A172 (cell line): Measurements from ENCODE around the gene HSPA12A. TPM values are rescaled to one million over a fixed set of nuclear protein-coding genes. Genes with fewer than 3 reads are reported as not detected.

Experiments used
- DNase-seq: peaks from one replicate; pipeline ENCODE4 v3.0.0-alpha.2; 2015; ENCODE audit warnings: low spot score
- total RNA-seq: library from RNA; depleted of rRNA; stranded (reverse); fragments of >200 nt; shearing (Covaris generic); gene quantifications from 2 replicates; pipeline ENCODE4 v1.2.3, GENCODE V29; 2014; rRNA removed

The HSPA12A gene
- total RNA-seq, 1 experiment from 2014 or later = 12.1 TPM

GRCh38 chr10:116630020-116630419, 112.3 kb downstream of the HSPA12A start:
- no peak for DNase-seq

DNA sequence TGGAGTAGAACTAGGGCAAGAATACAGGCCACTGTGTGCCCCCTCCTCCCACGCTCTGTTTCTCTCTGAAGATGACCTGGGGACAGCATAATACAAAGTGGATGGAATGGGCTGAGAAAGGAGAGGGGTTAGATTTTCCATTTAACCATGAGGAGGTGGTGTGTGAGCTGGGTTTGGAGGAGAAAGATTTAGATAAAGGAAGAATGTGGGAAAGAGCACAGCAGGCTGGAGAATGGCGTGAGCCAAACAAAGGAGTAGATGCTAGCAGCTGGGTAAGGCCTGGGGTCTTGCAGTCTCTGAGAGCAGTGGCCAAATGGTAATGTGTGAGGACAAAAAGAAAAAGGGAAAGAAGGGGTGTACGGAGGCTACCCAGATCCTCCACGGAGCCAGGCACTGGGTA, 113.0 kb downstream of the HSPA12A start:
- no peak for DNase-seq

GRCh38 chr10:116627386-116627933, 114.9 kb downstream of the HSPA12A start:
- no peak for DNase-seq

GRCh38 chr10:116626815-116627214, 115.6 kb downstream of the HSPA12A start:
- no peak for DNase-seq

DNA sequence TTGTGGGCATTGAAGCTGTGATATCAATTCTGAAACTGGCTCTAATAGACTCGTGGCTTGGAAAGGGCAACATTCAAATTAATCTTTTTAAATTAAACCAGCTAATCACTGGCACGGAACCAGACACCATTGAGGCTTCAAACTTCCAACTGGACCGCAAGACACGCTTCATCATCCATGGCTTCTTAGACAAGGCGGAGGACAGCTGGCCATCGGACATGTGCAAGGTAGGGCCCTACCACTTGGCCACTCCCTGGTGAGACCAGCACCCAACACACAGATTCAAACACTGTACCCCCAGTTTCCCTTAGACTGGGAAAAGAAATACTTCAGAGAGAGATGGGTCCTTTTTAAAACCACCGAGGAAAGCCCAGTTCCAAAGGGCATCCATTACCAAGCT, 116.5 kb downstream of the HSPA12A start:
- no peak for DNase-seq

DNA sequence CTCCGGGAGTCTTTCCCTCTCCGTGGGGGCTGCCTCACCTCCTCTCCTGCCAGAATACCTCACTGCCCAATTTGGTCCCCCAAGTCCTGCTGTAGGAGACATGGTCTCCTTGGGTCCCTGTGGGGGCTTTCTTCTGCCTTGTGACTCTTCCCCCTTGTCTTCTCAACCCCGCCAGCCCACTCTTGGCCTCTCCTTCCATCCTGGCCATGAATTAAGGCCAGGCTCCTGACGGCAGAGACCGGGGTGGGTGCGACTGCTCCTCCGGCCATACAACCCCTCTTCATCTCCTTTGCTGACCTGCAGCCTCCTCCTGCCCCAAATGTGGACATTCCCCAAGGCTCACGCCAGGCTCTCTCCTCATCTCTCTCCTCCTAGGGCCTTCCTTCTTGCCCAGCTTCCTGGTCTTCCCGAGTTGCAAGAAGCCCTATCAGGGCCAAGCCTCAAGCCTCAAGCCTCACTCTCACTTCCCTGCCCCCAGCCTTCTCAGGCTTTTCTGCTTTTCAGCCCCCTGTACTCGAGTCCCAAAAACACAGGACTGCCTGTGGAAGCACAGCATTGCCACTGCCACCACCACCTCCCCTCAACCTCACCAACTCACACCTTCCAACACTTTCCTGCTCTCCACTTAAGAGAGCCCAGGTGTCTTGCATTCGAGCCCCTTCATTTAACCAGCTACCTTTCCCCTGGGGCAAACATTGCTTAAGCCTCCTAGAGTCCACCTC, 120.3 kb downstream of the HSPA12A start:
- DNase-seq = no peak

DNA sequence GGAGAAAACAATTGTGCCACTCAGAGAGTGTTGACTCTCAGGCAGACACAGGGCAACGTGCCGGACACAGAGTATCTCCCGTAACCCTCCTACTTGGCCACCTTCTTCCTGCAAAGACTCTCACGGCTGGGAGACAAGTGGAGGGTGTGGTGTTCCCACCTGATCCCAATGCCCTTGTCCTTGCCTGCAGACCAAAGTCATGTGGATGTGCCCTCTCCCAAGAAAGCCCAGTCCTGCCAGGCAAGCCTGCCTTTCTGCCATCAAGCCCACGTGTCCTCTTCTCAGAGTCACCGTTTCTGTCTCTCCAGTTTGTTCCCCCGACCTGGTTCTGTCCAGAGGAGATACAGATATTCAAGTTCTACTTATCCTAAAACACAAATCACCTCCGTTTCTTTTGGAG, 120.9 kb downstream of the HSPA12A start:
- DNase-seq = no peak

Other genes with a start within 250 kb of the HSPA12A start
- gene PNLIP, start 196.6 kb downstream of the HSPA12A start, total RNA-seq = not detected in 2 replicates
- gene PNLIPRP1, start 151.6 kb downstream of the HSPA12A start, total RNA-seq = not detected in 2 replicates
- gene PNLIPRP2, start 121.6 kb downstream of the HSPA12A start, total RNA-seq = not detected in 2 replicates
- gene ENO4, start 106.9 kb upstream of the HSPA12A start, total RNA-seq = 0.07 and 0.22 TPM in 2 replicates